Esophagus squamous epithelium (tissue), 4 donors: ENCODE data around the gene DHX8.
"Not testable (repeated sequence)": the region's sequence is repeated elsewhere in the genome, so short reads cannot be mapped to it uniquely, and the experiment has no call there.

Experiments used
- CTCF ChIP-seq, 6 experiments: fragments of 450-650 bp in 4 of 6; fragments of 200-600 bp in 2 of 6; sonication (generic) in 2 of 6; IDR thresholded peaks; one replicate each; pipeline ENCODE4 v1.5.1; 2016 to 2019; ENCODE audit warnings: antibody characterized with exemption in 6 of 6, mild to moderate bottlenecking in 4 of 6, moderate library complexity in 4 of 6
- POLR2A ChIP-seq, 4 donors: fragments of 450-650 bp; IDR thresholded peaks; one replicate each; pipeline ENCODE4 v1.6.1; 2017; ENCODE audit warnings: antibody characterized with exemption in 4 of 4, mild to moderate bottlenecking in 4 of 4, moderate library complexity in 3 of 4

- not testable (repeated sequence) for TF ChIP-seq CTCF, POLR2A (IDR thresholded peaks at IDR 0.05)
These were observed 23.9 kb upstream of the DHX8 start for GRCh38 chr17:43459878-43460277.
